Measurements from ENCODE around the gene CDC42BPG.

- TF ChIP-seq CTCF (conservative IDR thresholded peaks at IDR 0.05; ENCODE audit: low read depth, low read length) = no peak
- no peak for TF ChIP-seq EZH2 (IDR thresholded peaks at IDR 0.05; ENCODE audit: low read length, unreplicated experiment)
- TF ChIP-seq EZH2phosphoT487 (IDR thresholded peaks at IDR 0.05; ENCODE audit: borderline replicate concordance, low read length) = no peak
Measured at GRCh38 chr11:64852804-64853509, 8.5 kb upstream of the CDC42BPG start.

All from PC-3 (cell line).